Measurements from ENCODE around the gene AKAP6.

DNA sequence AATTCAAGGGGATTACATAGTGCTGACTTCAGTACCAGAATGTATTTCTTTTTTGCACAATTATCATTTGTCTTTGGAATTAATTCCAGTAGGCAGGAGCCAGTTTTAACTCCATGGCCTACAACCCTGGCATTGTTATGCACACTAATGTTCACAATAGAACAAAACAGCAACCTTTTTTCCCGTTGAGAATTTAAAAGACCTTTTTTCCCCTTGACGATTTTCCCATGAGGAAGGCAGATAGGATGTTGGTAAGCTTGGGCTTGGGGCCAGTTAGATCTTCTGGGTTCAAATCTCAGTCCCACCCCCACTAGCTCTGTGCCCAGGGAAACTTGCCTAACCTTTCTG lies 13.7 kb downstream of the AKAP6 start:
- TF ChIP-seq POLR2A (IDR thresholded peaks at IDR 0.05), result no peak
- TF ChIP-seq, protein P1, sequence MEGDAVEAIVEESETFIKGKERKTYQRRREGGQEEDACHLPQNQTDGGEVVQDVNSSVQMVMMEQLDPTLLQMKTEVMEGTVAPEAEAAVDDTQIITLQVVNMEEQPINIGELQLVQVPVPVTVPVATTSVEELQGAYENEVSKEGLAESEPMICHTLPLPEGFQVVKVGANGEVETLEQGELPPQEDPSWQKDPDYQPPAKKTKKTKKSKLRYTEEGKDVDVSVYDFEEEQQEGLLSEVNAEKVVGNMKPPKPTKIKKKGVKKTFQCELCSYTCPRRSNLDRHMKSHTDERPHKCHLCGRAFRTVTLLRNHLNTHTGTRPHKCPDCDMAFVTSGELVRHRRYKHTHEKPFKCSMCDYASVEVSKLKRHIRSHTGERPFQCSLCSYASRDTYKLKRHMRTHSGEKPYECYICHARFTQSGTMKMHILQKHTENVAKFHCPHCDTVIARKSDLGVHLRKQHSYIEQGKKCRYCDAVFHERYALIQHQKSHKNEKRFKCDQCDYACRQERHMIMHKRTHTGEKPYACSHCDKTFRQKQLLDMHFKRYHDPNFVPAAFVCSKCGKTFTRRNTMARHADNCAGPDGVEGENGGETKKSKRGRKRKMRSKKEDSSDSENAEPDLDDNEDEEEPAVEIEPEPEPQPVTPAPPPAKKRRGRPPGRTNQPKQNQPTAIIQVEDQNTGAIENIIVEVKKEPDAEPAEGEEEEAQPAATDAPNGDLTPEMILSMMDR (IDR thresholded peaks at IDR 0.05), result no peak

Data from right lobe of liver (tissue), 4 donors.